ENCODE data around the gene ABCC3. TPM values are rescaled to one million over a fixed set of nuclear protein-coding genes. Genes with fewer than 3 reads are reported as not detected.

Gene ABCC3
- total and polyA plus RNA-seq, 2 of the 8 experiments (the other 6 are each of a cell fraction or from before 2014, with no cell fraction given), result 0.35 to 0.37 TPM

GRCh38 chr17:50668025-50668837 lies 33.5 kb downstream of the ABCC3 start:
- Histone ChIP-seq H3K27me3 (replicated peaks in 1 of 4; ENCODE audit: control insufficient read depth in 3 of 4, extremely low read depth in 1 of 4, insufficient read depth in 3 of 4, low read length in 3 of 4) (no peaks in the 10 kb centered on the region), H3K4me1 (replicated peaks in 1 of 4; ENCODE audit: control insufficient read depth in 3 of 4, insufficient read depth in 4 of 4, low read length in 3 of 4) (peaks cover 0 to 14% (median 3%) of the 10 kb centered on the region in 4 experiments; a peak in 5 of 7 replicates), H2AFZ (ENCODE audit: low read length) (no peak overlapping the region; the same call in 1 of the 2 replicates), H3K27ac (ENCODE audit: low read depth, low read length) (no peak overlapping the region), H4K91ac (replicated peaks; ENCODE audit: insufficient read length, low read length) (peak overlapping the region; percentile 51), H2BK15ac (ENCODE audit: low read length) (peak overlapping the region; percentile 36; the same call in 1 of the 2 replicates), H3K4me3 (ENCODE audit: extremely low read depth in 1 of 4, insufficient read depth in 2 of 4, low read depth in 3 of 4, low read length in 4 of 4) (no peak overlapping the region), H2BK5ac (ENCODE audit: low read depth, low read length) (peak overlapping the region; percentile 71; the same call in 1 of the 2 replicates), H2BK120ac (replicated peaks; ENCODE audit: low read depth, low read length) (no peak overlapping the region), H3K4ac (replicated peaks; ENCODE audit: insufficient read length, low read depth, low read length) (peak overlapping the region; percentile 21), H4K20me1 (replicated peaks in 1 of 2; ENCODE audit: control insufficient read depth in 1 of 2, insufficient read depth in 2 of 2, low read length in 2 of 2) (no peaks in the 10 kb centered on the region), H3K4me2 (ENCODE audit: insufficient read depth in 1 of 2, low read depth in 2 of 2, low read length in 2 of 2) (peak overlapping the region in 1 of 2 experiments; percentile 7; a peak in 2 of 4 replicates), H3K79me2 (ENCODE audit: control insufficient read depth in 1 of 2, insufficient read depth in 2 of 2, low read length in 2 of 2) (no peaks in the 10 kb centered on the region), H3K9ac (replicated peaks in 1 of 4; ENCODE audit: extremely low read depth in 1 of 4, low read depth in 3 of 4, low read length in 3 of 4) (no peak overlapping the region), H3K9me3 (ENCODE audit: insufficient read depth in 2 of 2, low read depth in 1 of 2, low read length in 1 of 2) (no peaks in the 10 kb centered on the region), H3K23ac (ENCODE audit: insufficient read length) (no peak overlapping the region), H4K5ac (ENCODE audit: insufficient read length, low read depth, low read length) (no peak overlapping the region), H3K23me2 (ENCODE audit: low read depth, low read length) (no peaks in the 10 kb centered on the region), H3K14ac (ENCODE audit: insufficient read length) (no peak overlapping the region), H3K56ac (replicated peaks; ENCODE audit: insufficient read length, low read depth, low read length) (no peak overlapping the region), H3K79me1 (ENCODE audit: low read depth, low read length) (no peaks in the 10 kb centered on the region), H3K36me3 (ENCODE audit: control insufficient read depth in 2 of 4, insufficient read depth in 4 of 4, low read length in 3 of 4) (no peaks in the 10 kb centered on the region), H2BK20ac (ENCODE audit: low read length) (peak overlapping the region; percentile 48; the same call in 1 of the 2 replicates), H3K18ac (ENCODE audit: extremely low read depth, low read length) (peak overlapping the region; percentile 60), H4K8ac (ENCODE audit: extremely low read depth, insufficient read depth, low read length) (no peak overlapping the region), H2AK5ac (ENCODE audit: low read depth, low read length) (no peak overlapping the region; the same call in 1 of the 2 replicates), H2BK12ac (ENCODE audit: low read depth, low read length) (0 out of 2 replicates have a peak overlapping the region, but pooled peaks have one; percentile 9)
- TF ChIP-seq NANOG (IDR thresholded peaks at IDR 0.05; ENCODE audit: insufficient read depth, low read depth, low read length, poor library complexity, severe bottlenecking) (no peak), POLR2A (IDR thresholded peaks at IDR 0.05; ENCODE audit: control extremely low read depth in 1 of 2, low read depth in 2 of 2, low read length in 2 of 2) (no peak), FOSL1 (IDR thresholded peaks at IDR 0.05; ENCODE audit: insufficient read depth, low read depth, low read length) (no peak), MAX (IDR thresholded peaks at IDR 0.05) (no peak), TEAD4 (IDR thresholded peaks at IDR 0.05; ENCODE audit: low read depth, low read length) (no peak), POU5F1 (IDR thresholded peaks at IDR 0.05; ENCODE audit: low read depth, low read length) (no peak)
- FAIRE-seq, result no peak
- DNase-seq (ENCODE audit: low read depth in 1 of 2, low spot score in 2 of 2), result no peak
- CTCF ChIA-PET (ENCODE audit: partially characterized antibody), result interaction anchor here (0.8 to 5.1 kb wide), 14 partner anchors 8 to 108 kb away, joined by 3 to 32 read pairs (median 4); partner anchors contain the start of gene CACNA1G
- POLR2A ChIA-PET (ENCODE audit: partially characterized antibody), result interaction anchor here (0.9 to 1.2 kb wide), 2 partner anchors 15 to 117 kb away, joined by 3 read pairs; no protein-coding TSS in a partner anchor
- WGBS, 2 experiments (ENCODE audit: extremely low coverage in 1 of 2, insufficient coverage in 1 of 2, insufficient read length in 1 of 2, insufficient replicate concordance in 2 of 2, low coverage in 1 of 2, low lambda C conversion rate in 2 of 2, missing lambda C conversion rate in 1 of 2), result 43% methylated on average over 8 of the region's 8 CpGs; no CpG with 5 or more reads in 1 of the 2 experiments

Measured in H1 (cell line).